Parathyroid adenoma (tissue), 2 donors: ENCODE results near the gene DAZAP2.

Experiments
- H2AFZ ChIP-seq: fragments of 300-600 bp; sonication (generic); one replicate; pipeline ENCODE4 v1.7.0; 2017; ENCODE audit warnings: antibody characterized with exemption, mild to moderate bottlenecking
- H3K27ac ChIP-seq: fragments of 300-600 bp; sonication (generic); one replicate; pipeline ENCODE4 v1.7.0; 2017
- H3K27me3 ChIP-seq: fragments of 300-600 bp; sonication (generic); one replicate; pipeline ENCODE4 v1.7.0; 2017; ENCODE audit warnings: low read length; ENCODE audit not compliant: control insufficient read depth, insufficient read depth
- H3K36me3 ChIP-seq: fragments of 300-600 bp; sonication (generic); one replicate; pipeline ENCODE4 v1.7.0; 2017; ENCODE audit warnings: low read length; ENCODE audit not compliant: control insufficient read depth, insufficient read depth
- H3K4me1 ChIP-seq: fragments of 300-600 bp; sonication (generic); one replicate; pipeline ENCODE4 v1.7.0; 2017; ENCODE audit warnings: control low read depth
- H3K4me2 ChIP-seq: fragments of 300-600 bp; sonication (generic); one replicate; pipeline ENCODE4 v1.7.0; 2017; ENCODE audit warnings: low read length
- H3K4me3 ChIP-seq: fragments of 300-600 bp; sonication (generic); one replicate; pipeline ENCODE4 v1.7.0; 2017; ENCODE audit warnings: low read depth, low read length
- H3K79me2 ChIP-seq: fragments of 300-600 bp; sonication (generic); one replicate; pipeline ENCODE4 v1.7.0; 2017; ENCODE audit warnings: control low read depth
- H3K9ac ChIP-seq: fragments of 300-600 bp; sonication (generic); one replicate; pipeline ENCODE4 v1.7.0; 2017; ENCODE audit warnings: mild to moderate bottlenecking
- H3K9me3 ChIP-seq: fragments of 300-600 bp; sonication (generic); one replicate; pipeline ENCODE4 v1.7.0; 2017; ENCODE audit warnings: low read length; ENCODE audit not compliant: control insufficient read depth
- TF ChIP-seq, protein P1 (sequence below): fragments of 300-600 bp; sonication (generic); IDR thresholded peaks from one replicate; pipeline ENCODE4 v1.7.0; 2017; ENCODE audit warnings: antibody characterized with exemption, mild to moderate bottlenecking
- donor health status: primary hyperparathyroidism.

DAZAP2 gene

DNA sequence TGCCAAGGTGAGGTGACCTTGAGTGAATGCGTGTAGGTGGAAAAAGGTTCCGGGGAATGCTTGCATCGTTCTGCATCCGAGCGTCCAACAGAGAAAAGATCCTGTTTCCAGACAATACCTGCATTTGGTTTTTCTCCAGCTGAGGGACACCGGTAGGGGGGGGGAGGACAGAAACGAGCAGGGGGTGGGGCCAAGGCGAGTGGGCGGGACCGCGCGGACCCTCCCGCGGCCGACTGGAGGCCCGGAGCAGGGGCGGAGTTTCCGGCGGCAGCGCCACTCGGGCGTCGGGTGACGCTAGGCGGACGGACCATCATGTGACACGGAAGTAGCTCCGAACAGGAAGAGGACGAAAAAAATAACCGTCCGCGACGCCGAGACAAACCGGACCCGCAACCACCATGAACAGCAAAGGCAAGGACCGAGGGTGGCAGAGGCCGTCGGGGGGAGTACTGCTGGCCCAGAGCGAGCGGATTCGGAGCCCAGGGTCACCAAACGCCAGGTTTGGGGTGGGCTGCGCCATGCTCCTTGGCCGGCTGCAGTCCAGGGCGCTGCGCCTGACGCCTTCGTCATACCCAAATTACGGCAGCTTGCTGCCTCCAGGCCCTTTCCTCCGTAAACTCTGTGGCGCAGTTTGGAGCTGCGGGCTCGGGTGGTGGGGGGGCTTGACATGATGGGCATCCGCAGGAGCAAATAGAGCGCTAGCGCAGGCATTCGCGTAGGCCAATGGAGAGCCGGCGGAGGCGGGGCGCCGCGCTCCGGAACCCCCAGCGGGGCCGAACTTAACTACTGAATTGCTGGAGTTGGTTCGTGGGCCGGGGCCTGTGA is at the start of gene DAZAP2:
Gene DAZAP2, plus strand, starts transcription at position 317 of the 825 bp plus-strand sequence. Its CDS starts 82 bp downstream, at position 399.
- peaks cover 18% of the 10 kb centered on the region for H3K4me1 ChIP-seq
- peak within 1 kb of the TSS; percentile 77 for H2AFZ ChIP-seq
- peak within 1 kb of the TSS; percentile 81 for H3K4me2 ChIP-seq
- H3K27me3 ChIP-seq, result no peaks in the 10 kb centered on the region
- no peaks in the 10 kb centered on the region for H3K9me3 ChIP-seq
- H3K36me3 ChIP-seq, result no peaks in the 10 kb centered on the region
- TF ChIP-seq, protein P1, sequence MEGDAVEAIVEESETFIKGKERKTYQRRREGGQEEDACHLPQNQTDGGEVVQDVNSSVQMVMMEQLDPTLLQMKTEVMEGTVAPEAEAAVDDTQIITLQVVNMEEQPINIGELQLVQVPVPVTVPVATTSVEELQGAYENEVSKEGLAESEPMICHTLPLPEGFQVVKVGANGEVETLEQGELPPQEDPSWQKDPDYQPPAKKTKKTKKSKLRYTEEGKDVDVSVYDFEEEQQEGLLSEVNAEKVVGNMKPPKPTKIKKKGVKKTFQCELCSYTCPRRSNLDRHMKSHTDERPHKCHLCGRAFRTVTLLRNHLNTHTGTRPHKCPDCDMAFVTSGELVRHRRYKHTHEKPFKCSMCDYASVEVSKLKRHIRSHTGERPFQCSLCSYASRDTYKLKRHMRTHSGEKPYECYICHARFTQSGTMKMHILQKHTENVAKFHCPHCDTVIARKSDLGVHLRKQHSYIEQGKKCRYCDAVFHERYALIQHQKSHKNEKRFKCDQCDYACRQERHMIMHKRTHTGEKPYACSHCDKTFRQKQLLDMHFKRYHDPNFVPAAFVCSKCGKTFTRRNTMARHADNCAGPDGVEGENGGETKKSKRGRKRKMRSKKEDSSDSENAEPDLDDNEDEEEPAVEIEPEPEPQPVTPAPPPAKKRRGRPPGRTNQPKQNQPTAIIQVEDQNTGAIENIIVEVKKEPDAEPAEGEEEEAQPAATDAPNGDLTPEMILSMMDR, result peak; percentile 9
- peak within 1 kb of the TSS; percentile 100 for H3K4me3 ChIP-seq
- no peaks in the 10 kb centered on the region for H3K79me2 ChIP-seq
- H3K9ac ChIP-seq, result peak within 1 kb of the TSS; percentile 99
- peak within 1 kb of the TSS; percentile 97 for H3K27ac ChIP-seq

DNA sequence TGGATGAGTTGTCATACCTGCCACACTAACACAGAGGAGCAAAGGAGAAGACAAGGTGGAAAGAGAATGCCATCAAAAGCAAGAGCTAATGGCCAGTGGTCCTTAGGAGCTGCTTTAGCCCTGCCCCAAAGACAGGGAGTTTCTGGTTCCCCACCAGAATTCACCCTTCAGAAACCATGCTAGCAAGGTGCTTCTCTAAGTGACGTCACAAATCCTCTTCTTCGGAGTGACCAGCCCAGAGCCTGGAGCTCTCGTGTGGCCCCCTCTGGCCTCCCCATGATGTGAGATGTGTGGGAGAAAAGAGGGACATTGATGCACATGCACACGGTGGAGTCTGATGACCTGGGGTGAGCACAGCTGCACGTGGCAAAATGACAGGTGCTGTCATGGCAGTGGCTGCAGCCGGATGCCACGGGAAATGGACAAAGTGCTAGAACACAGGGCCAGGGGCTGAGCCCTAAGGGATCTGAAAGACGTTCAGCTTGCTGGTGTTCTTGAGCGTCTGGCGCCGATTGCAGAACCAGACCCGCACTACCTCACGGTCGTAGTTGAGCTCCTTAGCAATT is 48.8 kb upstream of the DAZAP2 start:
- Histone ChIP-seq H3K4me3 (no peak overlapping the region), H2AFZ (no peak overlapping the region), H3K4me2 (no peak overlapping the region), H3K27me3 (no peaks in the 10 kb centered on the region), H3K9ac (no peak overlapping the region), H3K4me1 (peaks cover 8% of the 10 kb centered on the region), H3K9me3 (no peaks in the 10 kb centered on the region), H3K79me2 (no peaks in the 10 kb centered on the region), H3K27ac (no peak overlapping the region), H3K36me3 (no peaks in the 10 kb centered on the region)
- TF ChIP-seq, protein P1, result no peak

DNA sequence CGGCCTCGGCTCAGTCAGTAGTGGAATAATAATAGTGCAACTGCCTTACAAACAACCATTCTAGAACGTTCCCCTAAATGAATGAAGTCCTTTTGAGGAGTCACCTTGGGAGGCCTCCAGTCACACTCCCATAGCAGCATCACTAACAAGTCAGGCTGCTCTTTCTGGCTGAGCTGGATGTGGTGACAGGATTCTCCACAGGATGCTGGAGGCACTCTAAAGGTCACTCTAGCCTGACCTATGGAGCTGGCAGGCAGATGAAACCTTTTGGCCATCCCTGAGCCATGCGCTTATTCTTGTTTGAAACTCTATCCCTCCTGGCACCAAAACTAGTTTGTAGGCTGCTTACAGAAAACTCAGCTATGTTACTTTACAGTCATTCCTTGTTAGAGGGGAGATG is 47.8 kb upstream of the DAZAP2 start:
- Histone ChIP-seq H3K36me3 (no peaks in the 10 kb centered on the region), H3K27me3 (no peaks in the 10 kb centered on the region), H3K27ac (no peak overlapping the region), H3K4me1 (peaks cover 8% of the 10 kb centered on the region), H3K9me3 (no peaks in the 10 kb centered on the region), H3K4me2 (no peak overlapping the region), H3K9ac (no peak overlapping the region), H2AFZ (no peak overlapping the region), H3K4me3 (no peak overlapping the region), H3K79me2 (no peaks in the 10 kb centered on the region)
- TF ChIP-seq, protein P1, result no peak

GRCh38 chr12:51191516-51192283 is 46.9 kb upstream of the DAZAP2 start:
- Histone ChIP-seq H3K4me3 (no peak overlapping the region), H3K4me1 (peaks cover 2% of the 10 kb centered on the region), H3K36me3 (no peaks in the 10 kb centered on the region), H3K27me3 (no peaks in the 10 kb centered on the region), H2AFZ (no peak overlapping the region), H3K4me2 (no peak overlapping the region), H3K9me3 (no peaks in the 10 kb centered on the region), H3K9ac (no peak overlapping the region), H3K79me2 (no peaks in the 10 kb centered on the region), H3K27ac (no peak overlapping the region)
- TF ChIP-seq, protein P1, result no peak
